HTERT RPE-1 (cell line): ENCODE results near the gene TSPOAP1.

ENCODE experiments used
- in situ Hi-C: fragments of 300-500 bp; cut with MboI; formaldehyde crosslinking; loops from 4 replicates; pipeline ENCODE4 v1.14.3; 2020; ENCODE audit warnings: low sequenced_read_pairs

Gene TSPOAP1

GRCh38 chr17:58265271-58265670 is 63.3 kb downstream of the TSPOAP1 start:
- in situ Hi-C loops, result no loop called here

GRCh38 chr17:58264407-58265103 is 64.0 kb downstream of the TSPOAP1 start:
- in situ Hi-C loops, result no loop called here

GRCh38 chr17:58263773-58264172 is 64.8 kb downstream of the TSPOAP1 start:
- in situ Hi-C loops, result no loop called here

DNA sequence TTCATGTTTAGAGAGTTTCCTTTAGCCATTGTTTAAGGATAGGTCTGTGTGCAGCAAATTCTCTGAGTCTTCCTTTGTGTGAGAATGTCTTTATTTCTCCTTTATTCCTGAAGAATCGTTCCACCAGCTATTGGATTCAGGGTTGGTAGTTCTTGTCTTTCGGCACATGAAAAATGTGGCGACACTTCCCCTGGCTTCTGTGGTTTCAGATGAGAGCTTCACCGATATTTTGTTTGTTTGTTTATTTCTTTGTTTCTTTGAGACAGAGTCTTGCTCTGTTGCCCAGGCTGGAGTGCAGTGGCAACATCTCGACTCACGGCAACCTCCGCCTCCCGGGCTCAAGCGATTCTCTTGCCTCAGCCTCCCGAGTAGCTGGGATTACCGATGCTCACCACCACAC is 66.4 kb downstream of the TSPOAP1 start:
- in situ Hi-C loops, result no loop called here

GRCh38 chr17:58254803-58255202 is 73.8 kb downstream of the TSPOAP1 start:
- in situ Hi-C loops, result no loop called here

GRCh38 chr17:58253082-58253481 is 75.5 kb downstream of the TSPOAP1 start:
- in situ Hi-C loops, result no loop called here

DNA sequence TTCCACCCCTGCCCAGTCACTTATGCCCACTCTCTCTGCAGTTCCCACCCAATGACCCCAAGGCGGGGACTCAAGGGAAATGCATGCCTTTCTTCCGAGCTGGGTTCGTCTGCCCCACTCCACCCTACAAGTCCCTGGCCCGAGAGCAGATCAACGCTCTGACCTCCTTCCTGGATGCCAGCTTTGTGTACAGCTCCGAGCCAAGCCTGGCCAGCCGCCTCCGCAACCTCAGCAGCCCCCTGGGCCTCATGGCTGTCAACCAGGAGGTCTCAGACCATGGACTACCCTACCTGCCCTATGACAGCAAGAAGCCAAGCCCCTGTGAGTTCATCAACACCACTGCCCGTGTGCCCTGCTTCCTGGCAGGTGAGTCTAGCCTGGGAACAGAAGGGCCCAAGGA is 76.5 kb downstream of the TSPOAP1 start:
- in situ Hi-C loops, result no loop called here
